ENCODE results near the gene CACNG6. TPM values are rescaled to one million over a fixed set of nuclear protein-coding genes. Genes with fewer than 3 reads are reported as not detected.
A peak's percentile ranks its signal among the peaks of the same experiment; 100 is the strongest.
"Not testable (repeated sequence)": the region's sequence is repeated elsewhere in the genome, so short reads cannot be mapped to it uniquely, and the experiment has no call there.

CACNG6 gene
- total RNA-seq, 2 experiments from 2014 or later = not detected

DNA sequence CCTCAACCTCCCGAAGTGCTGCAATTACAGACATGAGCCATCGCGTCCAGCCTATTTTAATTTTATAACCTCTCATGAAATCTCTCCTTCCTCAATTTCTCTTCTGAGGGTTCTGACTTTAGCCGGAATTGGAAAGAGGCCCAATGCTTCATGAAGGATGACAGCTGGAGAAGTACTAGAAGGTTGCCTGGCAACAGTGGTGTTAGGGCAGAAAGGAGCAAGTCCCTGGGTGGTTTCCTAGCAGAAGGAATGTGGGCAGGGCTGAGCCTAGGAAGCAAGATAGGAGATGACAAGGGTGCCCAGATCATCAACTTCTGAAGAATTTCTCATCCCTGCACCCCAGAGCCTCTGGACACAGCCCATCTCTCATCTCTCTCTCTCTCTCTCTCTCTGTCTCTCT lies 25.8 kb downstream of the CACNG6 start:
- H3K27me3 Mint-ChIP-seq (ENCODE audit: low read depth) = peaks cover 33% of the 10 kb centered on the region
- H3K4me1 Mint-ChIP-seq (ENCODE audit: low read depth) = no peaks in the 10 kb centered on the region
- H3K36me3 Mint-ChIP-seq (ENCODE audit: low read depth) = no peaks in the 10 kb centered on the region
- DNase-seq = no peak
- no peak overlapping the region for H3K4me3 Mint-ChIP-seq
- intact Hi-C loops (cut with micrococcal nuclease) = no loop called here
- H3K27ac Mint-ChIP-seq = no peak overlapping the region
- CTCF ChIA-PET = no interaction called here
- no peaks in the 10 kb centered on the region for H3K9me3 Mint-ChIP-seq

DNA sequence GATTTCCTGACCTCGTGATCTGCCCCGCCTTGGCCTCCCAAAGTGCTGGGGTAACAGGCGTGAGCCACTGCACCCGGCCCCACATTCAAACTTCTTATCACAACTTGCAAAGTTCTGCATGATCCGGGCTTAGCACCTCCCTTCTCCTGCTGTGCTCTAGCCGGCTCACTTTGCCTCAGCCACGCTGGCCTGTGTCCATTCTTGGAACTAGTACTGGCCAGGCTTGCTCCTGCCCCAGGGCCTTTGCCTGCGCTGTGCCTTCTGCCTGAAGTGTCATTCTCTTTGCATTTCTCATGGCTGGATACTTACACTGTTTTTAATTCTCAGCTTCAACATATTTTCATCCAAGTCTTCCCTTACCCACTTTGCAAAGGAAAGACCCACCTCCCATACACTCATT lies 29.9 kb downstream of the CACNG6 start:
- H3K4me3 Mint-ChIP-seq = no peak overlapping the region
- intact Hi-C loops (cut with micrococcal nuclease) = loop anchor here (5.0 kb wide), 1 partner anchor 824 kb away; no protein-coding TSS in a partner anchor
- no peaks in the 10 kb centered on the region for H3K9me3 Mint-ChIP-seq
- no peaks in the 10 kb centered on the region for H3K36me3 Mint-ChIP-seq (ENCODE audit: low read depth)
- H3K4me1 Mint-ChIP-seq (ENCODE audit: low read depth) = peaks cover 2% of the 10 kb centered on the region
- peaks cover 38% of the 10 kb centered on the region for H3K27me3 Mint-ChIP-seq (ENCODE audit: low read depth)
- no peak overlapping the region for H3K27ac Mint-ChIP-seq
- CTCF ChIA-PET = interaction anchor here (0.7 kb wide), 1 partner anchor 70 kb away, joined by 3 read pairs; no protein-coding TSS in a partner anchor
- no peak for DNase-seq

DNA sequence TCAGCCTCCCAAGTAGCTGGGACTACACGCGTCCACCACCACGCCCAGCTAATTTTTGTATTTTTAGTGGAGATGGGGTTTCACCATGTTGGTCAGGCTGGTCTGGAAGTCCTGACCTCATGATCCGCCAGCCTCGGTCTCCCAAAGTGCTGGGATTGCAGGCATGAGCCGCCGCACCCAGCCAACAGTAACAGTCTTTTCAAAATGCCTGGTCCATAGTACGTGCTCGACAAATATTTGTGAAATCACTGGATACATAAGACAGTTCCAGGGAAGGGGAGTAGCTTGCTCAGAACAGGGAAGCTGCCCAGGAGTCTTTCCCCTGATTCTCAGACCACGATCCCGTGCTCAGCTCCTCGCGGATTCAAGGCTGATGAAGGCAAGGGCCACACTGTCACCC lies 30.5 kb downstream of the CACNG6 start:
- Mint-ChIP-seq H3K27ac (no peak overlapping the region), H3K36me3 (ENCODE audit: low read depth) (no peaks in the 10 kb centered on the region), H3K27me3 (ENCODE audit: low read depth) (peaks cover 39% of the 10 kb centered on the region), H3K9me3 (no peaks in the 10 kb centered on the region), H3K4me1 (ENCODE audit: low read depth) (peaks cover 2% of the 10 kb centered on the region), H3K4me3 (no peak overlapping the region)
- no peak for DNase-seq
- CTCF ChIA-PET = no interaction called here
- intact Hi-C loops (cut with micrococcal nuclease) = loop anchor here (5.0 kb wide), 1 partner anchor 825 kb away; no protein-coding TSS in a partner anchor

DNA sequence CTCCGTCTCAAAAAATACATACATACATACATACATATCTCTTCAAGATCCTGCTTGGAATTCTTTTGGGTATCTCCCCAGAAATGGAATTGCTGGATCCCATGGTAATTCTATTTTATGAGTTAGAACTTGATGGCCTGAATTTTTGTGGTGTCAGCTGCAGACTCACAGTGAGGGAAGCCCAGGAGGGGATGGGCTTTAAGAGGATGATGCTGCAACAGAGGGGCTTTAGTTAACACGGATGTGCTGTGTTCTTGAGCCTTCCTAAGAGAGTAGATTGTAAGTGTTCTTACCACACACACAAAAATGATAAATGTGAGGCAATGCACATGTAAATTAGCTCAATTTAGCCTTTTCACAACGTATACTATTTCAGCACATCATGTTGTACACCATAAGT lies 31.8 kb downstream of the CACNG6 start:
- H3K9me3 Mint-ChIP-seq = no peaks in the 10 kb centered on the region
- H3K27ac Mint-ChIP-seq = no peak overlapping the region
- H3K36me3 Mint-ChIP-seq (ENCODE audit: low read depth) = no peaks in the 10 kb centered on the region
- no peak overlapping the region for H3K4me3 Mint-ChIP-seq
- DNase-seq = no peak
- peaks cover 2% of the 10 kb centered on the region for H3K4me1 Mint-ChIP-seq (ENCODE audit: low read depth)
- intact Hi-C loops (cut with micrococcal nuclease) = loop anchor here (5.0 kb wide), 1 partner anchor 826 kb away; no protein-coding TSS in a partner anchor
- peaks cover 33% of the 10 kb centered on the region for H3K27me3 Mint-ChIP-seq (ENCODE audit: low read depth)
- CTCF ChIA-PET = interaction anchor here (0.6 to 3.3 kb wide), 13 partner anchors 15 to 369 kb away, joined by 3 to 18 read pairs (median 4); no protein-coding TSS in a partner anchor

DNA sequence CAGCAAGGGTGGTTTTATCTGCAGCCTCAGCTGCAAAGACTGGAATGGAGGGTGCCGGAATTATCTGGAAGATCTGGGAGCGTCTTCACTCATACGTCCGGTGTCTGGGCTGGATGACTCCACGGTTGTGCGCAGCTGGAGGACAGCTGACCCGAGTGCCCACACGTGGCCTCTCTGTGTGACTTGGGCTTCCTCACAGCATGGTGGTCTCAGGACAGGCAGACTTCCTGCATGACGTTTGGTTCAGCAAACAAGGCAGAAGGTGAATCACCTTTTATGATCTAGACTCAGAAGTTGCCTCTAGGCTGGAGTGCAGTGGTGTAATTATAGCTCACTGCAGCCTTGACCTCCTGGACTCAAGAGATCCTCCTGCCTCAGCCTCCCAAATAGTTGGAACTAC lies 33.2 kb downstream of the CACNG6 start:
- Mint-ChIP-seq H3K36me3 (ENCODE audit: low read depth) (no peaks in the 10 kb centered on the region), H3K4me1 (ENCODE audit: low read depth) (peaks cover 2% of the 10 kb centered on the region), H3K27me3 (ENCODE audit: low read depth) (peaks cover 39% of the 10 kb centered on the region), H3K4me3 (no peak overlapping the region), H3K9me3 (no peaks in the 10 kb centered on the region), H3K27ac (no peak overlapping the region)
- intact Hi-C loops (cut with micrococcal nuclease) = loop anchor here (1.0 to 5.0 kb wide), 3 partner anchors 118 to 827 kb away; no protein-coding TSS in a partner anchor
- no peak for DNase-seq
- CTCF ChIA-PET = interaction anchor here (0.6 to 3.3 kb wide), 14 partner anchors 10 to 259 kb away, joined by 3 to 18 read pairs (median 5); partner anchors contain the start of gene PRKCG

DNA sequence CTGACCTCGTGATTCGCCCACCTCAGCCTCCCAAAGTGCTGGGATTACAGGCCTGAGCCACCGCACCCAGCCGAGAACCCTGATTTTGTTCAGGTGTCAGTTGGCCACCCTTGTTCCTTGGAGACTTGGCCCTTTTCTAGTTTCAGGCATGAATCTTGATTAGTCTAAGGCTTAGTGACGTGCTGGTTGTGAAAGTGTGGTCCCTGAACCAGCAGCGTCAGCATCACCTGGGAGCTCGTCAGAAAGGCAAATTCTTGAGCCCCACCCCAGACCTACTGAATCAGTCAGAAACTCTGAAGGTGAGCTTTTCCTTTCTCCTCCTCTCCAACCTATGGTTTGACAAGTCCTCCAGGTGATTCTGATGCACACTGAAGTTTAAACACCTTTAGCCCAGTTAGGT lies 35.2 kb downstream of the CACNG6 start:
- H3K27ac Mint-ChIP-seq = no peak overlapping the region
- H3K36me3 Mint-ChIP-seq (ENCODE audit: low read depth) = no peaks in the 10 kb centered on the region
- no peak for DNase-seq
- H3K4me3 Mint-ChIP-seq = no peak overlapping the region
- H3K27me3 Mint-ChIP-seq (ENCODE audit: low read depth) = peaks cover 36% of the 10 kb centered on the region
- no peaks in the 10 kb centered on the region for H3K9me3 Mint-ChIP-seq
- peaks cover 4% of the 10 kb centered on the region for H3K4me1 Mint-ChIP-seq (ENCODE audit: low read depth)
- CTCF ChIA-PET = interaction anchor here (1.0 to 1.2 kb wide), 2 partner anchors 17 to 116 kb away, joined by 3 to 5 read pairs; no protein-coding TSS in a partner anchor
- intact Hi-C loops (cut with micrococcal nuclease) = no loop called here

DNA sequence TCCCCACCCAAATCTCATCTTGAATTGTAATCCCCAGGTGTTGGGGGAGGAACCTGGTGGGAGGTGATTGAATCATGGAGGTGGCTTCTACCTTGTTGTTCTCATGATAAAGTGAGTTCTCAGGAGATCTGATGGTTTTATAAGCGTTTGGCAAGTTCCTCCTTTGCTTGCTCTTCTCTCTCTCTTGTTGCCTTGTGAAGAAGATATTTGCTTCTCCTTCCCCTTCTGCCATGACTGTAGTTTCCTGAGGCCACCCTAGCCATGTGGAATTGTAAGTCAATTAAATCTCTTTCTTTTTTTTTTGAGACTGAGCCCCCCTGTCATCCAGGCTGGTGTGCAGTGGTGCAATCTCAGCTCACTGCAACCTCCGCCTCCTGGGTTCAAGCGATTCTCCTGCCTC lies 37.9 kb downstream of the CACNG6 start:
- no peak overlapping the region for H3K4me3 Mint-ChIP-seq
- no peaks in the 10 kb centered on the region for H3K36me3 Mint-ChIP-seq (ENCODE audit: low read depth)
- peaks cover 20% of the 10 kb centered on the region for H3K27me3 Mint-ChIP-seq (ENCODE audit: low read depth)
- H3K9me3 Mint-ChIP-seq = no peaks in the 10 kb centered on the region
- CTCF ChIA-PET = interaction anchor here (1.0 to 1.5 kb wide), 10 partner anchors 9 to 258 kb away, joined by 3 to 12 read pairs (median 5); no protein-coding TSS in a partner anchor
- intact Hi-C loops (cut with micrococcal nuclease) = no loop called here
- H3K4me1 Mint-ChIP-seq (ENCODE audit: low read depth) = peaks cover 1% of the 10 kb centered on the region
- DNase-seq = no peak
- no peak overlapping the region for H3K27ac Mint-ChIP-seq

DNA sequence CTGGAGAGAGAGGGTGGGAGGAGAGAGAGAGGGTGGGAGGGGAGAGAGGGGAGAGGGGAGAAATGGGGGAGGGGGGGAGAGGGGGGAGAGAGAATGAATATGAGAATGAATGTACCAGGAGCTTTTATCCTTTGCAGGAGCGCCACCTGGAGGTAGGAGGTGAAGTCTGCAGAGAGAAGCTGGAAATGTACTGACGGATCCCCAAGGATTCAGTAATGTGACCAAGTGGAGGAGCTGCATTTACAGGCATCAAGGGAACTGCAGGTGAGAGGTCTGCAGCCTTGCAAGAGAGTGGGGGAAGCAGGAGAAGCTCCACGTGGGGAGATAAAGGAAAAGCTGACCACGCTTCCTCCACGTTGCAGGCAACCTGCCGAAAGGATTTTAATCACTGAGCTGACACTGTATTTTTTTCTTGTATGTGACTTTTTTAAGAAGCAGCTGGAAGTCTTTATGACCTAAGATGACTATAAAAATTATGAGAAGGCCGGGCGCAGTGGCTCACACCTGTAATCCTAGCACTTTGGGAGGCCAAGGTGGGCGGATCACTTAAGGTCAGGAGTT lies 38.6 kb downstream of the CACNG6 start:
- Mint-ChIP-seq H3K27ac (no peak overlapping the region), H3K9me3 (no peaks in the 10 kb centered on the region), H3K4me1 (ENCODE audit: low read depth) (peaks cover 1% of the 10 kb centered on the region), H3K36me3 (ENCODE audit: low read depth) (no peaks in the 10 kb centered on the region), H3K27me3 (ENCODE audit: low read depth) (peaks cover 15% of the 10 kb centered on the region), H3K4me3 (no peak overlapping the region)
- CTCF ChIA-PET = interaction anchor here (0.6 to 1.5 kb wide), 17 partner anchors 9 to 258 kb away, joined by 3 to 12 read pairs (median 5); no protein-coding TSS in a partner anchor
- intact Hi-C loops (cut with micrococcal nuclease) = loop anchor here (1.0 kb wide), 1 partner anchor 237 kb away; no protein-coding TSS in a partner anchor
- DNase-seq = peak; percentile 72

DNA sequence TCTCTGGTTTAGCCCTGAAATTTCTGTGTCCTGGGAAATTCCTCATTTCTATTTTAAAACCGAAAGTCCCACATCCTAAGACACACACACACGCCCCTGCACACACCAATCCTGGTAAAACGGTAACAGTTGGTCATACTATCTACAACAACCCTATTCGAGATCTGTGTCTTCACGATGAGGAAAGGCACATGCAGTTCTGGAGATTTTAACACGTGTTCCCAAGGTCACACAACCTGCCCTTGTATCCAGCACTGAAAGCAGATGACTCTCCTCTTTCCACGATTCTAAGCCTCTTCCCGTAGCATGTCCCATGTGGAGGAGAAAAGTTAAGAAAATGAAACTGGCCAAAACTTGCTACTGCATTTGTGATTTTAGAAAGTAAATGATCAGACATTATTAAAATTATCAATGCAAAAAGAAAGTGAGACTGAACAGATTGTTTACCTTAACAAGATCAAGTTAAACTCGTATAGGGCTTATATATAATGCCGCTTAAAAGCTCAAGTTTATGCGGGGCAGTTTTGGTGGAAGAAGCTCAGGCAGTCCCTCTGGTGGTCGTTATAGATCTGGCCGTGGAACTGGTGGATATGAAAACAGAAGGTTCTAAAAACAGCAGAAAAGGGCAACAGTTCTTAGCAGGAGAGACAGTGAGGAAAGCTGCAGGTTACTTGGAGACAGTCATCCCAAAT lies 39.6 kb downstream of the CACNG6 start:
- no peak for DNase-seq
- intact Hi-C loops (cut with micrococcal nuclease) = loop anchor here (1.0 kb wide), 1 partner anchor 238 kb away; no protein-coding TSS in a partner anchor
- Mint-ChIP-seq H3K27me3 (ENCODE audit: low read depth) (peaks cover 15% of the 10 kb centered on the region), H3K27ac (no peak overlapping the region), H3K4me1 (ENCODE audit: low read depth) (peaks cover 1% of the 10 kb centered on the region), H3K36me3 (ENCODE audit: low read depth) (no peaks in the 10 kb centered on the region), H3K9me3 (no peaks in the 10 kb centered on the region), H3K4me3 (no peak overlapping the region)
- CTCF ChIA-PET = interaction anchor here (1.0 to 1.5 kb wide), 4 partner anchors 116 to 259 kb away, joined by 3 to 4 read pairs (median 4); no protein-coding TSS in a partner anchor

DNA sequence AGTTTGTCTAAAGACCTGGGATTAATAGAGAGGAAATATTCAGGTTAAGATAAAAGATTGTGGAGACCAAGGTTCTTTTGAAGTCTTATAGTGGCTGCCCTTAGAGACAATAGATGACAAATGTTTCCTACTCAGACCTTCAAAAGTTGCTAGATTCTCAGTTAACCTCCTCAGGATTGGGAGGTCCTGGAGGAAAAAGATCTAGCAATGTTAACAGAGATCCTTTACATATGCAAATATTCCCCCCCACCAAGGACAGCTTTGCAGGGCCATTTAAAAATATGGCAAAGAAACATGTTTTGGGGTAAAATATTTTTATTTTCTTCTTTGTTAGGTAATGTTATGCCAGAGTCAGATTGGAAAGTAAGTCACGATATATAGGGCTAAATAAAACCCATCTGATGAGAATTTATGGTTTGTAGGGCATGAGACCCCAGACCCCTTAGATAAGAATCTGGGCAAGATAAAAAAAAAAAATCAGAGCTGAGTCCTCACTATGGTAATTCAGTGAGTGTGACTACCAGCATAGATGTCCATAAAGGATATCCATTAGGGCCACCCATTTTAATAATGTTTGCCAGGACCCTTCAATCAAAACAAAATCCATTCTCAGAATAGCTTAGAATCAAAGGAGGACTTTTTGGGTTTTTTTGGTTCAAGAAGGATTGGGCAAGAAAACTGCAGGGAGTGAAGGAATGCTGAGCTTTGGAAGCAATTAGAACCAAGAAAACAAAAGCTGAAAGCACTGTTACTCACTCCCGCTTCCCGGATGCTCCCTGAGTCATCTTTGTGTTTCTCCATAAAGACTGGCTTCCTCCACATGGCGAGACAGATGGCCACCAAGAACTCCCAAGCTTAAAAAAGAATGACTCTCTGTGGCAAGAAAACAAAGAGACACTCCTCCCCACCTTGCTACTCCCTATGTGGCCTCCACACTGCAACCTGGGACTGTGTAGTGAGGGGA lies 44.1 kb downstream of the CACNG6 start:
- no peaks in the 10 kb centered on the region for H3K9me3 Mint-ChIP-seq
- H3K27ac Mint-ChIP-seq = no peak overlapping the region
- intact Hi-C loops (cut with micrococcal nuclease) = no loop called here
- H3K4me3 Mint-ChIP-seq = no peak overlapping the region
- no peaks in the 10 kb centered on the region for H3K36me3 Mint-ChIP-seq (ENCODE audit: low read depth)
- H3K27me3 Mint-ChIP-seq (ENCODE audit: low read depth) = peaks cover 7% of the 10 kb centered on the region
- no peak for DNase-seq
- no peaks in the 10 kb centered on the region for H3K4me1 Mint-ChIP-seq (ENCODE audit: low read depth)
- CTCF ChIA-PET = interaction anchor here (0.6 to 1.3 kb wide), 2 partner anchors 11 to 253 kb away, joined by 4 read pairs; no protein-coding TSS in a partner anchor

DNA sequence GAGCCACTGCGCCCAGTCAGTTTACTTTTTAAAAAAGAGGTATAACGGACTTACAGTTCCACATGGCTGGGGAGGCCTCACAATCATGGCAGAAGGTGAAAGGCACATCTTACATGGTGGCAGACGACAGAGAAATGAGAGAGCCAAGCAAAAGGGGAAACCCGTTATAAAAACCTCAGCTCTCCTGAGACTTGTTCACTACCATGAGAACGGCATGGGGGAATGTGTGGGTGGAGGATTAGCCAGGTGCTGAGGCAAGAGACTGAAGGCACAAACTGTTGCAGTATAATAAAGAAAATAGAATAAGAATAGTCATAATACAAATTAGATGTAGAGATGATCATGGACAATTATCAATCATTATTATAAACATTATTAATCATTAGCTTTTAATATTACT lies 45.1 kb downstream of the CACNG6 start:
- H3K9me3 Mint-ChIP-seq = not testable (repeated sequence)

More for the DNA sequence above, 45.1 kb downstream of the CACNG6 start:
- H3K4me1 Mint-ChIP-seq (ENCODE audit: low read depth); H3K27me3 Mint-ChIP-seq (ENCODE audit: low read depth); CTCF ChIA-PET; DNase-seq; intact Hi-C loops (cut with micrococcal nuclease); H3K36me3 Mint-ChIP-seq (ENCODE audit: low read depth); H3K27ac Mint-ChIP-seq; H3K4me3 Mint-ChIP-seq: not testable (repeated sequence)
